ENCODE data around the gene UBAC1.
A peak's percentile ranks its signal among the peaks of the same experiment; 100 is the strongest.

UBAC1 gene

GRCh38 chr9:135890190-135891026, 70.8 kb downstream of the UBAC1 start:
- TF ChIP-seq TEAD4 (IDR thresholded peaks at IDR 0.05) = no peak
- TF ChIP-seq RAD21 (IDR thresholded peaks at IDR 0.05; ENCODE audit: low read depth) = no peak
- TF ChIP-seq CREB1 (IDR thresholded peaks at IDR 0.05; ENCODE audit: low read depth) = no peak

GRCh38 chr9:135889564-135890189, 71.5 kb downstream of the UBAC1 start:
- TF ChIP-seq MAX (IDR thresholded peaks at IDR 0.05) (no peak), CREB1 (IDR thresholded peaks at IDR 0.05; ENCODE audit: low read depth) (no peak), EGR1 (IDR thresholded peaks at IDR 0.05) (no peak), NFIC (IDR thresholded peaks at IDR 0.05) (no peak), REST (IDR thresholded peaks at IDR 0.05; ENCODE audit: low read depth) (no peak), RAD21 (IDR thresholded peaks at IDR 0.05; ENCODE audit: low read depth) (no peak), TEAD4 (IDR thresholded peaks at IDR 0.05) (no peak), FOXM1 (IDR thresholded peaks at IDR 0.05; ENCODE audit: borderline replicate concordance, low read depth) (no peak), TAF1 (IDR thresholded peaks at IDR 0.05; ENCODE audit: low read depth) (no peak)

- TF ChIP-seq RAD21 (IDR thresholded peaks at IDR 0.05; ENCODE audit: low read depth) (no peak), NFIC (IDR thresholded peaks at IDR 0.05) (peak; percentile 28)
Observed at GRCh38 chr9:135888766-135889394, 72.3 kb downstream of the UBAC1 start.

- TF ChIP-seq EP300 (IDR thresholded peaks at IDR 0.05; ENCODE audit: borderline replicate concordance) = no peak
- no peak for TF ChIP-seq MAX (IDR thresholded peaks at IDR 0.05)
Observed at GRCh38 chr9:135888126-135888765, 72.9 kb downstream of the UBAC1 start.

GRCh38 chr9:135887585-135888050, 73.6 kb downstream of the UBAC1 start:
- TF ChIP-seq USF1 (IDR thresholded peaks at IDR 0.05) = no peak
- no peak for TF ChIP-seq RAD21 (IDR thresholded peaks at IDR 0.05; ENCODE audit: low read depth)
- no peak for TF ChIP-seq EGR1 (IDR thresholded peaks at IDR 0.05)
- no peak for TF ChIP-seq TAF1 (IDR thresholded peaks at IDR 0.05; ENCODE audit: low read depth)
- no peak for TF ChIP-seq REST (IDR thresholded peaks at IDR 0.05; ENCODE audit: low read depth)
- no peak for TF ChIP-seq YY1 (IDR thresholded peaks at IDR 0.05; ENCODE audit: low read depth)
- no peak for TF ChIP-seq CEBPB (IDR thresholded peaks at IDR 0.05)
- TF ChIP-seq ZBTB7A (IDR thresholded peaks at IDR 0.05; ENCODE audit: low read depth) = no peak
- TF ChIP-seq NFIC (IDR thresholded peaks at IDR 0.05) = no peak
- TF ChIP-seq MAX (IDR thresholded peaks at IDR 0.05) = no peak
- TF ChIP-seq FOXM1 (IDR thresholded peaks at IDR 0.05; ENCODE audit: borderline replicate concordance, low read depth) = no peak
- TF ChIP-seq TCF12 (IDR thresholded peaks at IDR 0.05; ENCODE audit: low read depth) = no peak

- TF ChIP-seq EGR1 (IDR thresholded peaks at IDR 0.05) = no peak
- TF ChIP-seq TAF1 (IDR thresholded peaks at IDR 0.05; ENCODE audit: low read depth) = no peak
- no peak for TF ChIP-seq CREB1 (IDR thresholded peaks at IDR 0.05; ENCODE audit: low read depth)
- TF ChIP-seq YY1 (IDR thresholded peaks at IDR 0.05; ENCODE audit: low read depth) = no peak
- TF ChIP-seq ZBTB7A (IDR thresholded peaks at IDR 0.05; ENCODE audit: low read depth) = no peak
- TF ChIP-seq TEAD4 (IDR thresholded peaks at IDR 0.05) = no peak
- no peak for TF ChIP-seq NFIC (IDR thresholded peaks at IDR 0.05)
- TF ChIP-seq FOXM1 (IDR thresholded peaks at IDR 0.05; ENCODE audit: borderline replicate concordance, low read depth) = no peak
Observed at GRCh38 chr9:135887021-135887507, 74.1 kb downstream of the UBAC1 start.

Measured in Ishikawa (cell line).